ENCODE results near the gene ACAA1.

- TF ChIP-seq CTCF (conservative IDR thresholded peaks at IDR 0.05; ENCODE audit: low read depth, low read length) = no peak
- TF ChIP-seq EZH2phosphoT487 (IDR thresholded peaks at IDR 0.05; ENCODE audit: borderline replicate concordance, low read length) = no peak
- no peak for TF ChIP-seq EZH2 (IDR thresholded peaks at IDR 0.05; ENCODE audit: low read length, unreplicated experiment)
Observed at GRCh38 chr3:38157117-38157516, 20.2 kb upstream of the ACAA1 start.

All from PC-3 (cell line).